NCI-H2107 treated with DMSO at 0.1 percent for 48 hours (cell line): ENCODE measurements around the gene LRRC10B.
"Not testable (repeated sequence)": the region's sequence is repeated elsewhere in the genome, so short reads cannot be mapped to it uniquely, and the experiment has no call there.

Experiments
- DNase-seq: peaks from one replicate; lab custom pipeline; 2025; ENCODE audit not compliant: unreplicated experiment; lab: John Stamatoyannopoulos, UW

LRRC10B gene

DNA sequence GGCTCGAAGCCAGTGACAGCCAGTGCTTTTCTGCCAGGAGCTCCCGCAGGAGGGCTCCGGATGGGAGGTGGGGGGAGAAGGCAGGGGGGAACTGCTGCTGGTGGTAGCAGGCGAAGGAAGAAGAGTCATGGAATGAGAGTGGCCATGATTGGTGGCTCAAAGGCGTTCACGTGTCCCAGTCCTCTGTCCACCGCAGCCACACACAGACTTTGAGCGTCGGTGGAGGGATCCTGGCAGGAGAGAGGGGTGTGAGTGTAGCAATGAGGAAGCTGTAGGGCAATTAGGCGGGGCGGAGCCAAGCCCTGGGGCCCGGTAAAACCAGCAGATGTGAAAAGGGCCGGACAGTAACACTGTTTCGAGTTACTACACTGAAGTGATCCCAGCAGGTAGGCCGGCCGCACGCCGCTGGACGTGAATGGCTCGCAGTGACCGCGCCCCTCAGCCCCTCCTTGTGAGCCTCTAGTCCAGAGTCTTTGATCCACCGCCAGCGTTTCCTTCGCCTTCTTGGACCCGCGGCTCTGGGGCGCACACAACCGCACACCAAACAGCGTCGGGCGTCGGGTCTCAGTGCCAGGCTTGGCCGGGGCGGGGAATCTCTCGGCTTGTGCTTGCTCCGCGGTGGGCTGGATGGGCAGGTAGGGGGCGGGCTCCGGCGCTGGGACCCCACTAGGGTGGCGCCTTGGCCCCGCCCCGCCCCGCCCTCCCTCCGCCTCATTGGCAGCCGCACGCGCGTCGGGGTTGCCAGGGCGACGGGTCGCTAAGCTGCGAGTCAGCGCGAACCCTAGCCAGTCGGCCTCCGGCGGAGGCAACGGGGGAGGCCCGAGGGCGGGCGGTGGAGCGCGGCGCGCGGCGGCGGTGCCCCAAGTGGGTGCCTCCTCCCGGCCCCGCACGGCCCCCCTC, at the start of gene LRRC10B:
Gene LRRC10B (plus strand): TSS at position 788 of the 900 bp plus-strand sequence. CDS start 250 bp downstream, outside the sequence.
- no peak for DNase-seq

DNA sequence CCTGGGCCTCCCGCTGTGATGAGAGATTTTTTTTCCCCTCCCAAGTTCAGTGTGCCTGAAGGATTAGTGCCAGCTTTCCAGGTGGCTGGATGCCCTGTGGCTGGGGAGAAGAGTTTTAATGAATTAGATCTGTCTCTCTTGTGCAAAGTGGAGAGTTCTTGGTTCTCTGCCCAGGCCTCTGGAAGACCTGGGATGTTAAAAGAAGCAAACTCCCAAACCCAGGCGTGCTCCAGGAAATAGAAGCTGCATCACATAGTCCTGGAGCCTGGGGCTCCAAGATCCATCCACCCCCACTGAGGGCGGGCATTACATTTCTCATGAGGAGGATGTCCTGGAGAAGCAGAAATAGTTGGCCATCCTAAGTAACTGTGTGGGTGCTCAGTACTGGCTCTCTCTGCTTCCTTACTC, 48.1 kb upstream of the LRRC10B start:
- peak; percentile 83 for DNase-seq

DNA sequence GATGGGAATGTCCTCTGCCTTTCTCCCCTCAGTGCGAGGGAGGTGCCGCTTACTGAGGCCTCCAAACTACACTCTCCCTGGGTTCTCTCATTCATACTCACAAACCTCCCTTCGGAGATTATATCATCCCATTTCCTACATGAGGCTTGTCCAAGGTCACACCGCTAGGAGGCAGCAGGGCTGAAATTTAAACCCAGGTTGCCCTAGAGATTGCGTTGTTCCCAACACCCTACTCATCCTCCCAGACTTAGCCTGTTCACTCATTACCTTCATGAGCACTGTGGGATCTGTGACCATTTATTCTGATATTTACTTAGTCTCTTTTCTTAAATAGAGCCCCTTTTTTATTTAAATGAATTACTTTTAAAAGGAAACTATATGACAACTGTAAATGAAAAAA, 47.6 kb upstream of the LRRC10B start:
- no peak for DNase-seq

DNA sequence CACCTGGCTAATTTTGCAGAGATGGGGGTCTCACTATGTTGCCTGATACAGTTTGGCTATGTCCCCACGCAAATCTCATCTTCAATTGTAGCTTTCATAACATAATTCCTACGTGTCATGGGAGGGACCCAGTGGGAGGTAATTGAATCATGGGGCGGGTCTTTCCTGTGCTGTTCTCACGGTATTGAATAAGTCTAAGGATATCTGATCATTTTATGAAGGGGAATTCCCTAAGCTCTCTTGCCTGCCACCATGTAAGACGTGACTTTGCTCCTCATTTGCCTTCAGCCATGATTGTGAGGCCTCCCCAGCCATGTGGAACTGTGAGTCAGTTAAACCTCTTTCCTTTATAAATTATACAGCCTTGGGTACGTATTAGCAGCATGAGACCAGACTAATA, 40.9 kb upstream of the LRRC10B start:
- DNase-seq, result not testable (repeated sequence)

DNA sequence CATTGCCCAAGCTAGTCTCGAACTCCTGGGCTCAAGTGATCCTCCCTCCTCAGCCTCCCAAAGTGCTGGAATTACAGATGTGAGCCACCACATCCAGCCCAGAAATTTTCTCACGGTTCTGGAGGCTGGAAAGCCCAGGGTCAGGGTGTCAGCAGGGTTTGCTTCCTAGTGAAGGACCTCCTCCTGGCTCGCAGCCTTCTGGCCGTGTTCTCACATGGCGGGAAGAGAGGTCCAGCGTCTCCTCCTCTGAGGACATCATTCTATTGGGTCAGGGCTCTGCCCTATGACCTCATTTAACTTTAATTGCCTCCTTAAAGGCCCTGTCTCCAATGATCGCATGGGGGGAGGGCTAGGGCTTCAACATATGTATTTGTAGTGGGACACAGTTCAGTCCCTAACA, 40.5 kb upstream of the LRRC10B start:
- no peak for DNase-seq

DNA sequence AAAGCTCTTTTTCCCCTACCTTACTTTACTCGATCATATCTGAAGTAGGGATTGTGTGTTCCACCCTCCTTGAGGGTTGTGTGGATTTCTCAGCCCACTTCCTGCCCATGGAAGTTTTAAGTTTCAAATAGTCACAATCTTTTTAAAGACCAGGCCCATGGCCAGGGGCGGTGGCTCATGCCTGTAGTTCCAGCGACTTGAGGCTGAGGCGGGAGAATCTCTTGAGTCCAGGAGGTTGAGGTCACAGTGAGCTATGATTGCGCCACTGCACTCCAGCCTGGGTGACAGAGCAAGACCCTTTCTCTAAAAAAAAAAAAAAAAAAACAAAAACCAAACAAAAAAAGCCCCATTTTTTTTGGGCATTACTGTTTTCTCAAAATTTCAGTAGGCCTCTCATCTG, 36.3 kb upstream of the LRRC10B start:
- DNase-seq, result no peak

DNA sequence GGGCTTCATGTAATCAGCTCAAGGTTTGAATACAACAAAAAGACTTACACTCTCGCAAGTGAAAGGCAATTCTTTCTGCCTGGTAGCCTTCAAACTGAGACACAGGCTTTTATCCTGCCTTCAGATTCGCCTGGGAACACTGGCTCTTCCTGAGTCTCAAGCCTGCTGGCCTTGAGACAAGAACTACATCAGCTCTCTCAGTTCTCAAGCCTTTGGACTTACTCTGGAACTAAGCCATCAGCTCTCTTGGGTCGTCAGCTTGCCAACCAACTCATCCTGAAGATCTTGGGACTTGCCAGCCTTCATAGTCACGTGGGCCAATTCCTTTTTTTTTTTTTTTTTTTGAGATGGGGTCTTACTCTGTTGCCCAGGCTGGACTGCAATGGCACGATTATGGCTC, 35.7 kb upstream of the LRRC10B start:
- DNase-seq, result no peak

DNA sequence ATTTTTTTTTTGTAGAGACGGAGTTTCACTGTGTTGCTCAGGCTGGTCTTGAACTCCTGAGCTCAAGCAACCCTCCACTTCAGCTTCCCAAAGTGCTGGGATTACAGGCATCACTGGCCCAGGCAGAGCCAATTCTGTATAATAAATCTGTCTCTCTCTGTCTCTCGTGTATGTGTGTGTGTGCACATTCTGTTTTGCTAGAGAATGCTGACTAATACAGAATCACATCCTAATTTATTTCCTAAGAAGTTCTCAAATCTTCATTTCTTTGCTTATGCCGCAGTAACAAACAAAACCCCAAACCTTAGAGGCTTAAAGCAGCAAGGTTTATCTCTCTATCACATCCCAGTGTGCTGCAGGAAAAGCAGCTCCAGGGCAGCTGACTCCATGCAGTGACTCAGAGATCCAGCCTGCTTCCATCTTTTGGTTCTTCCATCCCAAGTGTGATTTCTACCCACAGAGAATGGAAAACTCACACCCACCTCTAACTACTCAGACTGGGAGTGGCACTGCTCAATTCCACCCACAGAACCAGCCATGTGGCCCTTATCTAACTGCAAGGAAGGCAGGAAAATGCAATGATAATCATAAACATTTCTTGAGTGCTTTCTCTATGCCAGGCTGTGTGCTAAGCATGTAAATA, 35.1 kb upstream of the LRRC10B start:
- DNase-seq, result no peak

DNA sequence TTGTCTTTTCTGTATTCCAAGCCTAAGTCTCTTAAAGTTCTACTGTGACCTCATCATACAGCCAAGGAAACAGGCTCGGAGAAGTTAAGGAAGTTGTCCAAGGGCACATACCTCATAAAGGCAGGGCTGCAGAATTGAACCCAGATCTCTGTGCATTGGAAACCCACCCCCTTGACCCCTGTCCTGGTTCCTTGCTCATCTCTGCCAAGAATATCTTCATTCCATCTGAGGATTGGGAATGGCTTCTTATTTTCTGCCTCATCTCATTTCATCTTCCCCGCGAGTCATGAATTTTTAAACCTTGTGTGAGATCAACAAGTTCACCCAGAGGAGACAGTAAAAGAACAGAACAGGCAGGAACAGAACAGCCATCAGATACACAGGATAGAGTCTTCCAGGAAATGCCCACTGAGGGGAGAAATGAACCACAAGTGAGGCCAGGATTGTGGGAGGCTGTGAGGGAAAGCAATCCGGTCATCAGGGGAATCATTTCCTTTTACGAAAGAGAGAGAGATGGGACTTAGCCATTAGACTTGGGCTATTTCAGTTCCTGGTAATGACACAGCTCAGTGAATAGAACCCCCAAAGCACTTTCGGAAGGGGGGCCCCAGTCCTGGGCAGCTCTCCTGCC, 34.4 kb upstream of the LRRC10B start:
- DNase-seq, result no peak

DNA sequence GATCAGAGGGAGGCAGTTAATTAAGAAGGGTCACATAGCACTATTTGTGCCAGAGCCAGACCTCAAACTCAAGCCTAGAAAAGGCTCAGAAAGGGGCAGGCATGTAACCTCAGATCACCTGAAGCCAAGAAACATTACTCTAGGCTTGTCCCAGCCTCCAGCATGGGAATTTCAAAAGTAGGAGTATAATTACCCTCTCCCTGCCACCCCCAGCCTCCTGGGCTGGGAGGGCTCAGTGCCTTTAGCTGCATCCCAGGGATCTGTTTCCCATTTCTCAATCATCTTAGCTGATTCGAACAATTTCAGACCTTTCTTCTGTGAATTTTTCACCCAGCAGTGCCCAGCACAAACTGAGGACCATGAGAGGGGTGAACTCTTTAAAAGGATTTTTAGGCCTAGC, 33.1 kb upstream of the LRRC10B start:
- no peak for DNase-seq

DNA sequence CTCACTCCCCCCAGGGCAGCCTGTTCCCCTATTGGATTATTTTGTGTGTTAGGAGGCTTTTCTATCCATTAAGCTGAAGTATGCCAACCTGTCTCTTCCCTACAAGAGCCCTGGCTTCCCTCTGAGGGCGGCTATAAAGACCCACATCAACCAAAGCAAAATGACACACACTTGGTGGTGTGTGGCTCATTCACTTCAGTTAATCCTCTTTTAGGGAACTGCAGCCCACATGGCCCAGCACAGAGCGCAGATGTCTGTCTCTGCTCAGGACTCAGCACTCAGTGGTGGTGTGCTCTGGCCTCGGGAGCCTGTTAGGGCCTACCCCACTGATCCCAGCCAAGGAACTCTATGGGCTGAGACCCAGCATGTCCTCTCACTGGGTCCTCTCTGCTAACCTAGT, 32.2 kb upstream of the LRRC10B start:
- no peak for DNase-seq

DNA sequence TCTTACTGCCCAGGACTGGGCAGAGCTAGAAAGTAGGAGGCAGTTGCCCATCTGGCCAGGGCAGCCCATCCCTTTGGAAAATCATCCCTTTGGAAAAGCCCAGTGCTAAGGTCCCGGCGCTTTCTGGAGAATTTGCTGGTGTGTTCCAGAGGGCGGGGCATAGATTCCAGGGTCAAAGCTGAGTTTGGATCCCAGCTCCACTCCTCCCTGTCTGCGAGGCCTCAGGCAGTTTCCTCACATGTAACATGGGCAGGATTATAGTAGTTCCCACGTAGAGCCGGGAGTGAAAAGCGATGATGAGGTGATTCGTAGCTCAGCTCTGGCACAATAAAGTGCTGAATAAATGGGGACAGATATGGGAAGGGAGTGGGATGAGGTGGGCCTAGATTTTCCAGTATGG, 31.4 kb upstream of the LRRC10B start:
- DNase-seq, result no peak

DNA sequence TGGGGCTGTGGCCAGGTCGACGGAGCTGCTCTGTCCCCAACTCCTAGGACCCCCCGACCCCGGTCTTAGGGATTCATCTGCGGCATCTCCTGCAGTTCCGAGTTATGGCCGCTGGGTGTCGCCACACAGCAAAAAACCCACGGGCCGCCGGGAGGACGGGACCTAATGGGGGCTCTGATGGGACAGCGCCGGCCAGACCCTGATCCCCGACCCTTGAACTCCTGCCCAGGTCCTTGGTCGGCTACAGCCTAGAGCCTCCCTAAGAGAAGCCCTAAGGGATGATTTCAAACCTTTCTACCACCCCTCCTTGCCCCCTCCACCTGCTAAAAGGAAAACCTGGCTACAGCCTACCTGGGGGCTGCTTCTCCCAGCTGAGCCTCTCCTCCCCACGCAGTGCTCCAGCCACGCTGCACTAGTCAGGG, 30.8 kb upstream of the LRRC10B start:
- DNase-seq, result no peak

DNA sequence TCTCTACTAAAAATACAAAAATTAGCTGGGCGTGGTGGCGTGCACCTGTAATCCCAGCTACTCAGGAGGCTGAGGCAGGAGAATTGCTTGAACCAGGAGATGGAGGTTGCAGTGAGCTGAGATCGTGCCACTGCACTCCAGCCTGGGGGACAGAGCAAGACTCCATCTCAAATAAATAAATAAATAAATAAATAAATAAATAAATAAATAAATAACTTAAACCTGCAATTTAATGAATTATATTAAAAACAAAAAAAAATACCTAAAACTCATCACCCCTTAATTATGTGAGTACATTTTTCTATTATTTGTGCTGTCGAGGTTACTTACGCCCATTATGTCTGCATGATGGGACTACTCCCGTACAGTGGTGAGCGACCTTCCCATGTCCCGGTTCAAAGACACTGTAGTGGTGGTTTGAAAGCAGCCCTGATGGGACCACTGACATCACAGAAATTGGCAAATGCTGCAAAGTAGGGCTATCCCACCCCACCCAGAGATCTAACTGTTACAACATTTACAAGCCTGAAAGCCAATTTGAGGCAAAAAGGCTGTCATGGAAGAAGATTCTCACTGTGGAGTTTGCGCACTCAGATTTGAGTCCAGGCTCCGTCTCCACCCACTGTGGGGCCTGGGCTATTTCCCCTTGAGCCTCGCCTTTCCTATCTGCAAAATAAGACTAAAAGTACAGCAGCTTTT, 29.0 kb upstream of the LRRC10B start:
- DNase-seq, result not testable (repeated sequence)

DNA sequence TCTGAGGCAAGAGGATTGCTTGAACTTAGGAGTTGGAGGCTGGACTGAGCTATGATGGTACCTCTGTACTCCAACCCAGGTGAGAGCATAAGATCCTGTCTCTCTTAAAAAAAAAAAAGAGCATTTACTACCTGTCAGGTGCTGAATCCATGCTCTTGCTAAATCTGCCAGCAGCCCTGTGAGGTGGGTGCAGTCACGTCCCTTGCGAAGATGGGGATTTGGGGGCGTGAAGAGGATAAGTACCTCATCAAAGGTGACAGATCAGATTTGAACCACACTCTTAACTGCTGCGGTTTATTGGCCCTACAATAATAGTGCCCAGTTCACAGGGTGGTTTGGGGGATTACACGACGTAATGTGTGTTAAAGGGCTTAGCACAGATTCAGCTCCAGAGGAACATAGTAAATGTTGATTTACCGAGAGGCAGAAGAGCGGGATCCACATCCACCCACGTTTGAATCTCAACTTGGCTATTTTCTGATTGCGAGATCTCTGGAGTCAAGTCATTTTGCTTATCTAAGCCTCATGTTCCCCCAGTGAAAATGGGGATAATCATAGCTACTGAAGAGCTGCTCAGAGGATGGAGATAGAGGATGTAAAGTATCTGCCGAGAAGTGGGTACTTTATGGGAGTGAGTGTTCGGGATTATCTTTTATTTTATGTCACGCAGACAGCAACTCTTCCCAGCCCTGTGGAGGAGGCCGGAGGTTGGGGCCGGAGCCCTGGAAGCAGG, 28.1 kb upstream of the LRRC10B start:
- no peak for DNase-seq

DNA sequence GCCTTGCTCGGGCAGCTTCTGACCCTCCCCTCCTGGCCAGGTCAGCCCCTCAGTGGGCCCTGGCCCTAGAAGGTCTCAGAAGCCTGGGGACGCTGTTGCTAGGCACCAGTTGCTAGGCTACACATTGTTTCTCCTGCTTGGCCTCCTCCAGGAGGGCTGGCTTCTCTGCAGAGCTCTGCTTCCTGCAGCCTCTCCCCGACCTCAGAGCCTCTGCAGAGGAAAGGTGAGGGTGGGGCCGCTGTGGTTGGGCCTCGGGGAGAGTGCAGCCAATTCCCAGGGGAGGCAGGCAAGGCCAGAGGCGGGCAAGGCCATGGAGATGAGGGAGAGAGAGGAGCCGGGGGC, 27.6 kb upstream of the LRRC10B start:
- DNase-seq, result peak; percentile 51

DNA sequence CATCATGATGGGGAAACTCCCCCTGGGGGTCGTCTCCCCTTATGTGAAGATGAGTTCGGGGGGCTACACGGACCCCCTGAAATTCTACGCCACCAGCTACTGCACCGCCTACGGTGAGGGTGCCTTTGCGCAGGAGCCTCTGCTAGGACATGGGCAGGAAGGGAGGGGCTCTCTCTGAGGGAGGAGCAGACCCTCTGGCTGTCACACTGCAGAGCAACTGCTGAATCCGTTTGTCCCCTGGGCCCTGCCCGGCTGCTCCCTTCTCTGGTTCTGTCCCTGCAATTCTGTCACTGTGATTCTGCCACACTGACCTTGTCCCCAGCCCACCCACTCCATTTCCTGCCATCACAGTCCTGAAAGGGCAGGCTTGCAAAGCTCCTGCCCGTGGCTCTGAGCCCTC, 26.7 kb upstream of the LRRC10B start:
- no peak for DNase-seq

DNA sequence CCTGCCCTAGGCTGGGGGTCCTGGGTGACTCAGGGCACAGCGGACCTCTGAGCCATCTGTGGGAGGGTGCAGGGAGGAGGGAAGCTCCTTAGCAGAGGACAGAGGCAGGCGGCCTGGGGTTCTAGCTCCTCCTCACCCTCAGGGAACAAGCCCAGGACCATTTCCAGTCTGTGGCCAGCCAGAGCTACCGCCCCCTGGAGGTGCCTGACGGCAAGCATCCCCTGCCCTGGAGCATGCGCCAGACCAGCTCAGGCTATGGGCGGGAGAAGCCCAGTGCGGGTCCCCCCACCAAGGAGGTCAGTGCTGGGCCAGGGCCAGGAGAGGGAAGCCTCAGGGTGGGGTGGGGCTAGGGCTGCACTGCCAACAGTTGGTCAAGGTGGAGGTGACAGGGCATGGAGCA, 26.0 kb upstream of the LRRC10B start:
- no peak for DNase-seq

DNA sequence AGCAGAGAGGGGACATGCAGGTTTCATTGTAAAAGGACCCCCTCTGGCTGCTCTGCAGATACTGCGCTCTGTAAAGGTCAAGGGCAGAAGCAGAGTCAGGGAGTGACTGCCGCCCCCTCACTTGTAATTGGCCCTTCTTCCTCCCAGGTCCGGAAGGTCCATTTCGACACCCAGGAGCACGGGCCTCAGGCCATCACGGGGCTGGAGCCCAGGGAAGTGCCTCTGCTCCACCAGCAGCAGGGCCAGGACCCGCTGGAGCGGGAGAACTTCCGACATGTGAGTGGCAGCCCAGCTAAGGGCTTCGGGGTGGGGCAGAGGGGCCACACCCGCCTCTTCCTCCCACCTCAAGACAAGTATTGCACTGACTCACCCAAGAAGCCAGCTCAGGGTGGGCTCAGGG, 24.0 kb upstream of the LRRC10B start:
- no peak for DNase-seq

DNA sequence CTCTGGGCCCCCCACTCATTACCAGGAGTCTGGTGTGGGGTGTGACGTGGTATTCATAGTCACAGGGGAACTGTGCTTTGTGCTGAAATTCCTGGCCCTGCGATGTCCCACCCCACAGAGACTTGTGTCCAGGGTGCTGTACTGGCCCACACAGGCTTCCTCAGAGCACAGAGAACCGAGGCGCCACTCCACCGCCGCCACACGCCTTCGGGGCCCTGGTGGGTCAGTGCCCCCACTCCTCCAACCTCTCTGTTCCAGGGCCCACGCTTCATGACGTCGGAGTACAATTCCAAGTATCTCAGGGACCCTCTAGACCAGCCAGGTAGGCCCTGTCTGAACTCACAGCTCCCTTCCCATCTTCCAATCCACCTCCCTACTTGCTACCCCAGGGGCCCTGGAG, 23.5 kb upstream of the LRRC10B start:
- DNase-seq, result no peak
